HG03520 (cell line): ENCODE results near the gene RASA3.

Experiments used
- ATAC-seq: cut with Tn5 transposase; IDR thresholded peaks from one replicate; pipeline ENCODE4 v1.9.1; 2021; ENCODE audit warnings: mild to moderate bottlenecking, moderate library complexity; ENCODE audit not compliant: unreplicated experiment

RASA3 gene

DNA sequence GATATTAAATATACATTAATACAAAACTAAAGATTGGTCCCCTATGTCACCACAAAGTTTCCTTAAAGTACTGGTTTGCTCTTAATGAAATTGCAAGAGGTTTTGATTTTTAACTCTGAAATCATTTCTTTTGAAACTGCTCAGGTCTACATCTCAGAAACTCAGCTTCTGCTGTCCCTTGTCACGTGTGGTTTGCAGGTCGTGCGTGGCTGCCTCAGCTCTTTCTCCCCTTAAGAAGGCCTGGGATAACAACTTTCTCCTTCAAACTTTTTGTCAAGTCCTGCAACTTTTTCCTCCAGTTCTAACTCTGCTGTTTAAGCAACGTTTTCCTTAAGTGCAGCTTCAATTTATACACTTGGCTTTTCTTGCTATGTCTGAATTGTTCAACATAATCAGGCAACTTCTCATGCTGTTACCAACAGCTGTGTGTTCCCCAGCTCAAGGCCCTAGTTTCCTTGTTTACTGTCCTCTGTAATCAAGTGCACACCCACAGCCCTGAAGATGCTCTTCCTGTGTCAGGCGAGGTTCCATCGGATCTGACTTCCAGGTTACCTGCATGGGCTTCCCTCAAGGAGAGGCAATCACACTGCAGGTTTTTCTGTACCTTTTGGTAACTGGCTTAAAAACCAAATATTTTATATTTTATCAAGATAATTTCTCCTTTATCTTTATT, 172.0 kb downstream of the RASA3 start:
- ATAC-seq = no peak

DNA sequence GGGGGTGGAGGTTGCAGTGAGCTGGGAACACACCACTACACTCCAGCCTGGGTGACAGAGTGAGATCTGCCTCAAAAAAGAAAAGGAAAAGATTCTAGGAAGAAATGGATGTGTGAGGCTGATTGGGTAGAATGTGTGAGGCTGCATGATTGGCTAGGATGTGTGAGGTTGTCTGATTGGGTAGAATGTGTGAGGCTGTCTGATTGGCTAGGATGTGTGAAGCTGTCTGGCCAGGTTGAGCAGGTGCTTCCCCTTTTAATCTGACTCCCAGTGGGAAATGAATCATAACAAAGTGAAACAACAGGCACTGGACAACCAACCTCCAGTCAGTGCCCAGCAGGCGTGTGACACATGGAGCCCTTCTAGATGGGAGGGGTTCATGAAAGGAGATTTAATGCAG, 173.2 kb downstream of the RASA3 start:
- ATAC-seq = no peak

DNA sequence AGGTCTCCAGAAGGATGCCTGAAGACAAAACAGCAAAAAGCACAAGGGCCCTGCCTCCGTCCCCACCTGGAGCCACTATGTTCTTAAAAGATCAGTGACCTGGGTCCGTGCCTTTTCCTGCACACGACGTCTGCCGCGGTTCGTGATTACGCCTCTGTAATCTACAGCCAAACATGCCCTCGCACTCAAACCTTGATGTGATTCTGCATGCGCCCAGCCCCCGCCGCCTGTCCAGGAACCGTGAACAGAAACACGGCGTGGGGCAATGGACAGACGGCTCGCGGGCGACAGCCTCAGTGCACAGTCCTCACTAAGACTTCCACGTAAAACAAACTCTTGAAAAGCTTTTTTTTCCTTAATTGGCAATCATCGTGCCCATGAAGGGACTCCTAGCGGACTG, 174.1 kb downstream of the RASA3 start:
- ATAC-seq = no peak

DNA sequence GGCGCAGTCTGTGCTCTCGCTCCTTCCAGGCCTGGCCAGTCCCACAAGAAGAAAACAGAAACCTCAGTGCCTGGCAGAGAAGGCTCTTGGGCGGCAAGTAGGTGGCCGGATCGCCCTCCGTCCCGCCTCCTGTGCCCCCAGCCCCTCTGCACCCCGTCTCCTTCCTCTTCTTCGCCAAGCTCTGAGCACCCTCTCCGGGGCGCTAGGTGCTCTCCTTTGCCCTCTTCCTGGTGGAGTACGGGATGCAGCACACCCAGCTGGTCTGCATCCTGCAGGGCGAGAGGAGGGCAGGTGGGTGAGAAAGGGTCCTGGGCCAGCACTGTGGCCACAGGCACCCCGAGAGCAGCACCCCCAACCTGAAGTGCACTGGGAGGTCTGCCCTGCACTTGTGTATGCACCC, 175.9 kb downstream of the RASA3 start:
- ATAC-seq = no peak

DNA sequence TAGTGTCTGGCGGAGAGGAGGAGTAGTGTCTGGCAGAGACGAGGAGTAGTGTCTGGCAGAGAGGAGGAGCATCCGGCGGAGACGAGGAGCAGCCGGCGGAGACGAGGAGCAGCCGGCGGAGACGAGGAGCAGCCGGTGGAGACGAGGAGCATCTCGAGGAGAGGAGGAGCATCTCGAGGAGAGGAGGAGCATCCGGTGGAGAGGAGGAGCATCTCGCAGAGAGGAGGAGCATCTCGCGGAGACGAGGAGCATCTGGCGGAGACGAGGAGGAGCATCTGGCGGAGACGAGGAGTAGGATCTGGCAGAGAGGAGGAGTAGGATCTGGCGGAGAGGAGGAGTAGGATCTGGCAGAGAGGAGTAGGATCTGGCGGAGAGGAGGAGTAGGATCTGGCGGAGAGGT, 176.7 kb downstream of the RASA3 start:
- ATAC-seq = no peak

DNA sequence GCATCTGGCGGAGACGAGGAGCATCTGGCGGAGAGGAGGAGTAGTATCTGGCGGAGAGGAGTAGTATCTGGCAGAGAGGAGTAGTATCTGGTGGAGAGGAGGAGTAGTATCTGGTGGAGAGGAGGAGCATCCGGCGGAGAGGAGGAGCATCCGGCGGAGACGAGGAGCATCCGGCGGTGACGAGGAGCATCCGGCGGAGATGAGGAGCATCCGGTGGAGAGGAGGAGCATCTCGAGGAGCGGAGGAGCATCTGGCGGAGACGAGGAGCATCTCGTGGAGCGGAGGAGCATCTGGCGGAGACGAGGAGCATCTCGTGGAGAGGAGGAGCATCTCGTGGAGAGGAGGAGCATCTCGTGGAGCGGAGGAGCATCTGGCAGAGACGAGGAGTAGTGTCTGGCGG, 177.2 kb downstream of the RASA3 start:
- no peak for ATAC-seq

DNA sequence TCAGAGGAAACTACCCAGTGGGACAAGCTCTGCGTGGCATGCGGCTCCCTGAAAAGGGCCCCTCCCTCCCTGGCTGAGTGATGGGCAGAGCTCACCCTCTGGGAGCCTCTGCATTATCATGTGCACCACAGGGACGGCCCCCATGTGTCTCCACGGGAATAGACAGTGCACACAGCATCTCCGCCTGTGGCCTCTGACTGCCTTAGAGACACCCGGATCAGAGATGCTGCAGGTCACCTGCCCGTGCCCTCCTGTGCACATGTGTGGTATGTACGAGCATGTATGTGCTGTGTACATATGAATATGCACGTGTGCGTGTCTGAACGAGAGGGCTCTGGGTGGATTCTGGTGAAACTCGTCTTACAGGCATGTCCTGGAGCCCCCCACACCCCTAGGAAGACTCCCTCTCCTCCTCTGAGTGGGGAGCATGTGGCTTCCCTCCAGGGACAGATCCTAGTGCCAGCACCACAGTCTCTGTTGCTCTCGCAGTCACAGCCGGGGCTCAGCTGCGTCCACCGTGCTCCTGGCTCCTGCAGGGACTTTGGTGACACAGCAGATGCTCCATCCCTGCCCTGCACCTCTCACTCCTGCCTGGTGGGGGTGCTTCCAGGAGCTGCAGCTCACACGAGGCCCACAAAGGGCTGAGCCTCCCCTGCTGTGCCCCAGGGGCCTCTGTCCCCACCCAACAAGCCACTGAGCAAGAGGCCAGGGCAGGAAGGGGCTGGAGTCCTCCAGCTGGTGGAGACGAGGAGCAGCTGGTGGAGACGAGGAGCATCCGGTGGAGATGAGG, 178.2 kb downstream of the RASA3 start:
- no peak for ATAC-seq

DNA sequence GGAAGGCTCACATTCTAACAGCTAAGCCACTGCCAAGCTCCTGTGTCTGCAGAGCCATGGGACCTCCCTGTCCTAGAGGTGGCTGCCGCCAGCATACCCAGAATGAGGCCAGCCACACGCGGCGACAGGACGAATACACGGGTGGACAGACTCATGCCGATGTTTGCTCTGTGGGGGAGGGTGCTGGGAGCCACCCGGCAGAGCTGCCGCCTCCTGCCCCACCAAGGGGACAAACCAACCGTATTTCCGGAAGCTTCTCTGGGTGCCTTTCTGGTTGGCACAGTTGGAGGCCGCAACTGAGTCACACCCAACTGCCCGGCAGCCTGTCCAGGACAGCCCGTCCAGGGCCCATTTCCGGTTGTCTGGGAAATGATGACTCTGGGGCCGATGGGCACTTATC, 178.9 kb downstream of the RASA3 start:
- ATAC-seq = no peak

DNA sequence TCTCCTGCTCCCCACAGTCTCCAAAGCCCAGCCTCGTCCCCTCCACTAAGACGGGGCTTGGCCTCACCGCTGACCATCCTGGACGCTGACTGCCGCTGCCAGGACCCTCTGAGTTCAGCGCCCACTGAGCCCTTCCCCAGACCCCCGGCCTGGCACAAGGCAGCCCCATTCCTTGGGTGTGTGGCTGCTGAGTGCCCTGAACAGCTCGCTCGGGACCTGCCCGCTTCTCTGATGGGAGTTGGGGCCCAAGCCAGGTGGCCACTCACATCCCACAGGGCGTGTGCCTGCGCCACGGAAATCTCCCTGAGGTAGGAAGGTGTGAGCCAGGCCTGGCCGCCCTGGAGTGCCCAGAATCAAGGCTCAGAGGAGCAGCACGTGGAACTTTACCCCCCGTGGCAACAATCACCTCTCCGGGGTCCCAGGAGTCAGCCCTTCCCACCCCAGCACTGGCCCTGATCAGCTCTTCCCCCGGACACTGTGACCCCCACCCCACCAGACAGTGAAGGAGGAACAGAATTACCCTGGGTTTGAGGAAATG, 179.4 kb downstream of the RASA3 start:
- no peak for ATAC-seq

DNA sequence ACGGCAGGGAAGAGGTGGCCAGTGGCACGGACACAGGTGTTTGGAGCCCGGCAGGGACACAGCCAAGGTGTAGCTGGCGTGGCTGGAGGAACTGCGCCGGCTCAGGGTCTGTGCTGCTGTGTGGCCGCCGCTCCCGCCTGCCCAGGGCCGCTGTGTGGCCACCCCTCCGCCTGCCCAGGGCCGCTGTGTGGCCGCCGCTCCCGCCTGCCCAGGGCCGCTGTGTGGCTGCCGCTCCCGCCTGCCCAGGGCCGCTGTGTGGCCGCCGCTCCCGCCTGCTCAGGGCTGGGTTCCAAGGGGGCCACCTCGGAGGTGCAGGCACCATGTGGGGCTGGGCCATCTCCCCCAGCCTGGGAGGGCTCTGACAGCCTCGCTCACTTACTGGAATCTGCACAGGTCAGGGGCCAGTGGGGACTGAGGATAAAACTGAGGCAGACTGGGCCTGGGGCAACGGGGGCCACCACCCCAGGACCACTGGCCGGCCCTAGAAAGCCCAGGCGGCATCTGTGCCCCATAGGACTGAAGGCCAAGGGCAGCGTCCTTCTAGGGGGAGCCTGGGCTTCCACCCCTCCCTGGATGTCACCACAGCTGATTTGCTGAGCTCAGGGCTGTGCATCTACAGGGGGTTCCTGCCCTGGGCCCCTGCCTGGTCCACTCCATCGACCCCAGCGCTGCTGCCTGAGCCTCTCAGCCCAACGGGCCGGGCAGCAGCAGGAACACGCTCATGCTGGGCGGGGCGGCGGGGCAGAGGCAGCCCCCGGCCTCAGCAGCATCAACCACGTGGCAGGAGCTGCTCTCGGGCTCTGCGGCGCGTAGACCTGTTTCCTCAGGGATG, 180.1 kb downstream of the RASA3 start:
- ATAC-seq = no peak

DNA sequence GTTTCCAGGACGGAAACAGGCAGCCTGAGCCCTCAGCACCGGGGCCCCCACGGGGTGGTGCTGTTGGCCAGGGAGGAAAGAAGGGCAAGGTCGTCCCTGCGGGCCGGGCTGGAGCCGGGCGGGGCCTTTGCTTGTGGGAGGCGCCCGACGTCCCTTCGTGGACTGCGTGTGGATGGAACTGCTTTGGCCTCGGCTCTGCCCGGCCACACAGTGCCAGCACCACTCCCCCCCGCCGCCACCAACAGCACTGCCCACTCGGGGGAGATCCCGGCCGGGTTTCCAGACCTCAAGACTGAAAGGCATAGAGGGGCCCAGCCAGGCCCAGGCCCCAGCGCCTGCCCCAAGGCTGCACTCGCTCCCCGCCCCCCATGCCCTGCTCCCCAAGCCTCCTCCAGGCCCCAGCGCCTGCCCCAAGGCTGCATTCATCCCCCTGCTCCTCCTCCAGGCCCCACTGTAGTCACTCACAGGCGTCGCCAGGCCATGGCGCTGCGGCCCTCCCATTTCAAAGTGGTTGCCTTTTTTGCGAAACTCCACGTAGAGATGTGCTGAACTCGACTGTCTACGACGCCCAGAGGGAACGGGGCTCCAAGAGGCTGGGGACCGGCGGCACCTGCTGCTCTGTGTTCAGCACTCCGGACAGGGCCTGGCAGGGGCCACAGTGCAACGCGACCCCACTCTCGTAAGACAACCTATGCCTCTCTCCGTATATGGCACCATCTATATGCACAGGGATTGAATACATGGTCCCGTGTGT, 181.0 kb downstream of the RASA3 start:
- no peak for ATAC-seq

DNA sequence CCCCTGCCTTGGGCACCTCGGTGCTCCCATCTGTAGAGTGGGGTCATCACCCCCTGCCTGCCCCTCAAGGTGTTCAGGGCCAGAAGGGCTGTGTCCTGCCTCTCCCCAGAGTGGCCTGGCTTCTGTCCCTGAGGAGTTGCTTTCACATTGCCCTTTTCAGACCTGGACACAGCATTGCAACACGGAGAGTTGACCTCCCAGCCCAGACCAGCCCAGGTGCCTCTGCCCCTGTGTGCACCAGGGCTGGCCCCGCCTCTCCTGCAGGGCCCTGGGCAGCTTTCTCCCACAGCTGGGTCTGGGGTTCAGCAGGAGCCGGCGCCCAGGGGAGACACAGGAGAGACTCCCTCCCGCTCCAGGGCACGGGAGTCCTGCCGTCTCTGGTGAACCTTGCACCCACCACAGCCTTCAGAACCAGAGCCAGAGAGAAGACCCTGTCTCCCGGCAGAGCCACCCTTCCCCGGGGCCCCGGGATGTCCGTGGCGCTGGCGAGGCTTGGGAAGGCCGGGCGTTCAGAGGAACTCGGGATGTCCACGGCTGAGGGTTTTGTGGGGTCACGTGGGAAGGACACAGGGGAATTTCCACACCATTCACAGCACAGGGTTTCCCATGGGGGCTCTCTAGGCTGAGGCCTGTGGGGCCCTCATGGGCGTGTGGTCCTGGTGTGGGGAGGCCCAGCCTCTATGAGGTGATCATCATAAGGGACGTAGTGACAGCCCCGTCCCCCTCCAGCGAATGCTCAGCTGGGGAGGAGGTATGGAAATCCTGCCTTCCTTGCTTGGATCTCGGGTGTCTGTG, 181.8 kb downstream of the RASA3 start:
- no peak for ATAC-seq

DNA sequence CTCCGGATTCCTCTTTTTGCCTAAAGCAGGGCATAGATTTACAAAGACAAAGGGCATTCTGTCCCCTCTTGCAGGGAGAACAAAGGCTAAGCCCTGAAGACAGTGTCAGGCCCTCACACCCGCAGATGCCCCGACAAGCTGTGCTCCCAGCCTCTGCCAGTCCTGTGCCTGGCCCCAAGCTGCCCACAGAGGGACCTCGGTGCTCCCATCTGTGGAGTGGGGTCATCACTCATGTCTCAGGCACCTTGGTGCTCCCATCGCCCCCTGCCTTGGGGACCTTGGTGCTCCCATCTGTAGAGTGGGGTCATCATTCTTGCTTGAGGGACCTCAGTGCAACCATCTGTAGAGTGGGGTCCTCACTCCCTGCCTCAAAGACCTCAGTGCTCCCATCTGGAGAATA, 182.9 kb downstream of the RASA3 start:
- ATAC-seq = no peak

DNA sequence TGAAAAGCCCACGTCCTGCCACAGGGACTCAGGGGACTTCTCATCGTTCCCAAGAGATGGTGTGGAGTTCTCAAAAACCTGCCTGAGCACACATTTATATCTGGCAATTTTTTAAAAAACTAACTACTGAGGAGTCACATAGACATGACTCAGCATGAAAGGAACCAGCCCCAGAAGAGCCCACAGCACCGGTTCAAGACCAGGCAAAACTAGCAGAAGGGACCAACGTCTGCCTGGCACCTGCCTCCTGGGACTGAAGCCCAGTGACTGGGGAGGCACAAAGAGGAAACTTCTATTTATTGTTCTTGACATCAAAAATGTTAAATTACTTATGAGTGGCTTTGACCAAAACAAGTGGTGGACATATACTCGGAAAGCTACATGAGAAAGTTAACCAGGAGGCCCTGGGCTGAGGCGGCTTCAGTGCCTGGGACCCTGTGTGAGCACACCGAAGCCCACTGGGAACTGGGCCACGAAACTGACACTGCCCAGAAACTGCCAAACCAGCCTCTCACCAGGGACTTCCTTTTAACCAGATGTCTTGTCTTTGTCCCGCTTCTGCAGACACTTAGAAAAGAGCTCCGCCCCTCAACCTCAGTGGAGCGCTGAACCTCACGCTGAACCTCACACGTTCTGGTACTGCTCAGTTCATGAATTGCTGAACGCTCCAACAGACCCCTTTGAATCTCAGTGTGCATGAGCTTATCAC, 184.2 kb downstream of the RASA3 start:
- no peak for ATAC-seq

DNA sequence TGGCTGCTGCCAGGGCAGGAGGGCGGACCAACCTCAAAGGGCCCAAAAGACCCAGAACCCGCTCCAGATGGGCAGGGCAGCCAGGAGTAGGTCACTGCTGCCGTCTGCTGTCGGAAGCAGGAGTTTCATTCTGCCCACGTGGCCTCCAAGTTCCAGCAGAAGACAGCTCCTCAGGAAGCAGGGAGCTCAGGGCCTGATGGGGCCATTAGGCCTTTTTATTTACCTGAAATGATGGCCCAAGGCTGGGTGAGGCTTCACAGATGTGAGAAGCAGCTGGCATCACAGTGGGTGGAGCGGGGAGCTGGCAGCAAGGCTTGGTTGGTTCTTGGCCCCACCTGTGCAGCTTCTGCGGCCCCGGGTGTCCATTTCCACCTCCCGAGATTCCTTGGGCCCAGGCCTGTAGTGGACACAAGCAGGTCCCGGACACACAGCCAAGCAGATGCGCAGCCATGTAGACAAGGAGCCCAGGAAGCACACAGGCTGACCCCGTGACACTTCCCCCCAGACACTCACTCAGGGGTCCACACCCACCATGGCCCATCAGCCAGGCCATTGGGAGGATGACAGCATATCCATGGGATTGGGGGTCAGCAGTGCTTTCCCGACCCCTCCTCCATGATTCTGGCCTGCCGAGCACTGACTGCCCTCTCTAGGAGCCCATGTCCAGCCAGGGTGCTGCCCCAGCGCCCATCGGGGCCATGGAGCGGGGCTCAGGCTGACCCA, 185.0 kb downstream of the RASA3 start:
- ATAC-seq = no peak

DNA sequence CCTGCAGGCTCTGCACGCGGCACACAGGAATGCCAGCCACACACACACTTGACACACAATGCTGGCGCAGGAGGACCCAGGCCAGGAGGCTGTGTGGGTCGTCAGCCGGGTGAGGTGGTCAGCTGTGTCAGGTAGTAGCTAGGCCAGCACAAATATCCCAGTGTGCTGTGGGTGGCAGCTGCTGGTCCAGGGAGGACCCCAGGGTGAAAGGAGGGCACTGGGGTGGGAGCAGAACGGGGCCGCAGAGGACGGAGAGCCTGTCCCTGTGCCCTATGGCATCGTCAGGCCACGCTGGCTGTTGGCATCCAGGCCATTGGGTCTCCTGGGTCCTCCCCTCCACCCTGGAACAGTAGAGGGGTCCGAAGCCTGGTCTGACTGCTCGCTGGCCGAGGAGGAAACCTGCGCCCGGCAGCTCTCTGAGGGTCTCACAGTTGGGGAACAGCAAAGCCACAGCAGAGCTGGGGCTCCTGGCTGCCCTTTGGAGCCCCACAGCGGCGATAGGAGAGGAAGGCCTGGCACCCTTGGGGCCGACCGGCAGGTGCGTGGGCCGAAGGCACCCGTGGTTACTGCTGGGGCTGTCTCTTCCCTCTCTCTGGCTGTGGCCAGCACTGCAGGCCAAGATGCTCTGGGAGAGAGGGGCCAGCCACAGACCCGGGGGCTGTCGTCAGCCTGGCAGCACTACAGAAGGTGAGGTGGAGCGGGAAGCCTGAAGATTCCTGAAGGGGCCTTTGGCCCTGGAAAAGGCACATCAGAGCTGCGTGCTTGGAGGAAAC, 185.8 kb downstream of the RASA3 start:
- ATAC-seq = no peak

DNA sequence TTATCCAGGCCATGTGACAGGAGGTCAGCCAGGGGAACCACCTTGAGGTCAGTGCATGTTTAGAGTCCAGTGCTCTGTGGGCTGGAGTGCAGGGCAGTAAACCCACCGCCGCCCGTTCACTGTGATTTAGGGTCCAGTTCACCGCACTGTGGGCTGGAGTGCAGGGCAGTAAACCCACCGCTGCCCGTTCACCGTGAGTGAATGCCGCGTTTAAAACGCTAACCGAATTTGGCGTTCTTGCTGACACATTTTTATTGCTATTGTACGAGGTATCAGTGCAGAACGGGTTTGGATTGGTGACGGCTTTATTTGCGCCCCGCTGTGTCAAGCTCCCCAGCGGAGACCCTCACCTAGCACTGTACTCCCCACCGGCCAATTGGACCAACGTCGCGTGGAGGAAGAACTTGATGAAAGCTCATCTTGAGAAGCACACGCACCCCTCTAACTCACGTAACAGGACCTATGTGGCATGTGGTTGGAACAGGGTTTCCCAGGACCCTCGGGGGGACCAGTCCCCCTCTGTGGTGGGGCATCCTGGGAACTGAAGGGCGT, 186.5 kb downstream of the RASA3 start:
- ATAC-seq = no peak
